Suppressor macrophage treated with lipopolysaccharide for 1 hour (primary cell): ENCODE results near the gene ZNF800.
A peak's percentile ranks its signal among the peaks of the same experiment; 100 is the strongest.
"Not testable (repeated sequence)": the region's sequence is repeated elsewhere in the genome, so short reads cannot be mapped to it uniquely, and the experiment has no call there.

Experiments used
- DNase-seq, 3 donors: peaks; one replicate each; pipeline ENCODE4 v3.0.0-alpha.2; 2020 to 2022

The ZNF800 gene

DNA sequence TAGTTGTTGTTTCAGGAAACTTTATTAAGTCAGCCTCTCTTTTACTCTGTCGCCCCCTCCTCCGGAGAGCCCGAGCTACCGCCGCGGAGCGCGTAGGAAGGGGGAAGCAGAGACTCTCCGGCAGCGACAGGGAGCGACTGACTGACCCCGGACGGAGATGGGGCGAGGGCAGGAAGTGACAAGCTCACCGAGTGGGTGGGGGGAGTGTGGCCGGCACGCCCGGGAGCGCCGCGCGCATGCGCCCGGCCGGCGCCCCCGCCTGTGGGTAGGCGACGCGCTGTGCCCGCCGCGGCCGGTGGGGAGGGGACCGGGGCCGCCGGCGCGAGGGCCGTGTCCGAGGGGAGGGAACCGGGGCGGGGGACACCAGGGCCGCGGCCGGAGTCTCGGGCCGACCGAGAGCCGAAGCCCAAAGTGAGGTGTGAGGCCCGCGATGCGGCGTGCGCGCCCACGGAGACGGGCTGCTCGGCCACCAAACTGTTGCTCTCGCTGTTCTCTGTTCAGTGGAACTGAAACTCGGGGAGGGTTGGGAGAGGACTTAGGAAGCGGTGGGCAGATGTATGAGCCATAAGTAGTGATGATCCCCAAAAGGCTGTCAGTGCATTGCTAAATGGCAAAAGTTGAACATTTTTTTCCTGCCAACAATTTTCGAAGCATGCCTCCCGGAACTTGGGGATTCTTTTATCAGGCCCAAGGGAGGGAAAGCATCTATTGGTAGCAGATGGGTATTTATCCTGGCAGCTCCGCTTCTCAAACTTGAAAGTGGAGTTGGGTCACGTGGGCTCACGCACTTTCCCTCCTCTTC is at the start of gene ZNF800:
Gene ZNF800, minus strand, starts transcription at position 143 of the 802 bp plus-strand sequence. CDS start 1,151 bp downstream, outside the sequence.
- peak; percentile 95 to 98 (median 97) for DNase-seq

GRCh38 chr7:127440206-127440605 is 47.7 kb upstream of the ZNF800 start:
- no peak for DNase-seq

- DNase-seq = no peak
These were observed 46.3 kb upstream of the ZNF800 start for GRCh38 chr7:127438836-127439235.

GRCh38 chr7:127437837-127438236 is 45.3 kb upstream of the ZNF800 start:
- no peak for DNase-seq

DNA sequence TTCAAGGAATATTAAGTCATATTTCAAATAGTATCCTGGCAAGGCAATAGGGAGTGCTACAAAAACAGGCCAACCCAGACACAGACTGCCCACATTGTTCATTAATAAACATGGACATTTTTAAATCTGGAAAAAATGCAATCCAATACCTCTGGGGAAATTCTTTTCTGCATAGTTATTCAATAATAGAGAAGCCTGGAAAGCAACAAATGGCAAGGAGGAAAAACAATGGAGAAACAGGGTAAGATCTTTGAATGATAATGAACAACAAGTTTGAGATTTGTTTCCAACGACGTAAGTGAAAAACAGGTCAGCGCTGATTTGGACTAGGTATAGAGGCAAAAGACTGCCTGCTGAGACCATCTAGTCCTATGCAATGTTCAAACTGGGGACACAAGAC is 44.7 kb upstream of the ZNF800 start:
- no peak for DNase-seq

- not testable (repeated sequence) for DNase-seq
These were observed 36.8 kb upstream of the ZNF800 start for GRCh38 chr7:127429281-127429680.

GRCh38 chr7:127419196-127419595 is 26.7 kb upstream of the ZNF800 start:
- no peak for DNase-seq

DNA sequence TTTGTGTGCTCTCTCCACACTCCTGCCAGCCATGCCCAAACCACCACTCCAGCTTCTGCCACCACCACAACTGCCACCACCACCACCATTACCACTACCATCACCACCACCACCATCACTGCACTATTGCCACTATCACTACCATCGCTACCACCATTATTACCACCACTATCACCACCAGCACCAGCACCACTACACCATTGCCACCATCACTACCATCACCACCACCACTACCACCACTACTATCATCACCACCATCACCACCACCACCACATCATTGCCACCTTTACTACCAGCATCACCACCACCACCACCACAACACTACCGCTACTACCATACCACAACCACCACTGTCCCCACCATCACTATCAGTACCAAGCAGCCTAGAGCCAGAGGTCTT is 26.0 kb upstream of the ZNF800 start:
- no peak for DNase-seq

GRCh38 chr7:127417346-127417745 is 24.8 kb upstream of the ZNF800 start:
- peak in 2 of 3 donors; percentile 24 to 30 for DNase-seq

DNA sequence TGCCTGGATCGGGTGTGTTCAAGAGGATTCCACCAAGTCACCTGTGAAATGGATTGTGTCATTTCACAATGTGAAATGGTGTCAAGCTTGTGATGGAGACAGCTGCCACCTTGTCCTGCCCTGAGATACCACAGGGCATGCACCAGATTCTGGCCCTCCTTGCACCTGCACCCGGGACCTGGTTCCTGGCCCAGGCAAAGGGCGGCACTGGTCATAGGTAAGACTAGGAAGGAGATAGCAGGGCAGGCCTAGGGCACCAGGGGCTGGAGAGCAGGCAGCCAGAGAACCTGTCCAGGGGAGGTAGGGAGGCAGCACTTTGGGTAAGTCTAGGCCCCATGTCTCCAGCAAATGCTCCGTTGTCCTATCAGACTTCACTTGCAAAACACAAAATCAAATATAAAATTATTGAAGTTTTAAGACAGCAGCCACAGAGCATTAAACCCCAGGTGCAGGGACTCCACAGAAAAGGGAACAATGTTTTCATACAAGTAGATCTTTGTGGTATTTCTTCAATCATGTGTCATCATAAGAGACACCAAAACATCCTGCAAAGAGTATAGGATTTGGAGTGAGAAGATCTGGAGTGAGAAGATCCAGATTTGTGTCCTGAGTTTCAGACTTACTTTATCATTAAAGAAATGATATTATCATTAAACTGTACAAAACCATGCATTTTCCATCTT is 22.7 kb upstream of the ZNF800 start:
- DNase-seq = no peak

GRCh38 chr7:127413962-127414361 is 21.5 kb upstream of the ZNF800 start:
- DNase-seq = peak in 2 of 3 donors; percentile 26 to 31

DNA sequence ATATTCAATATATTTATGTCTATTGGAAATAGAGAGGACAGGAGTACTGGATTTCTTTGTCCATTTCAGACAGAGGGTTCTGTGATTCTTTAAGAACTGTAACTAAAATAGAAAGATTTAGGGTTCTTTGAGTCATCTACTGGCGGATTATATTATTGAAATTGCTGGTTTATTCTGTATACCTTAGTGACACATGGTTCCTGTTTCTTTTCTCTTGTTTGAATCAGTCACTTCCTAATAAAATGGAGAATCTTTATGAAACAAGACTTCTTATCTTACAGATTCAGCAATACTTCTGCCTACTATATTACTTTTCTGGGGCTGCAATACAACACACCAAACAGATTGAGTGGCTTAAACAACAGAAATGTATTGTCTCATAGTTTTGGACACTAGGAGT is 20.8 kb upstream of the ZNF800 start:
- DNase-seq = peak in 2 of 3 donors; percentile 56 to 62

GRCh38 chr7:127411176-127411575 is 18.7 kb upstream of the ZNF800 start:
- DNase-seq = no peak

- no peak for DNase-seq
These were observed 17.1 kb upstream of the ZNF800 start for GRCh38 chr7:127409629-127410028.

GRCh38 chr7:127404286-127405072 is 12.0 kb upstream of the ZNF800 start:
- DNase-seq = peak; percentile 19 to 67 (median 48)

DNA sequence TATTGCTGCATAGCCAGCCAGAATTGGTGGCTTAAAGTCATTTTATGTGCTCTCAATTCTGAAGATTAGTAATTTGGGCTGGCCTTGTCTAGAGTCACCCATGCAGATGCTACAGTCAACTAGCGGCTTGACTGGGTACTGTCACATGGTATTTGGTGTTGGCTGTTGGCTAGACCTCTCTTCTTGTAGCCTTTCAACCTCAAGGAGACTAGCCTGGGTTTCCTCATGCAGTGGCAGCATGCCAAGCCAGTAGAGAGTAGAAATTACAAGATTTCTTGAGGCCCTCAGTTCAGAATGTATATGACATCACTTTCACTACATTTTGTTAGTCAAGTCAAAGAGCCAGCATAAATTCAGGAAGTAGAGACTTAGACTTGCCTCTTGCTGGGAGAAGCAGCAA is 3.7 kb upstream of the ZNF800 start:
- peak; percentile 86 to 95 (median 92) for DNase-seq

DNA sequence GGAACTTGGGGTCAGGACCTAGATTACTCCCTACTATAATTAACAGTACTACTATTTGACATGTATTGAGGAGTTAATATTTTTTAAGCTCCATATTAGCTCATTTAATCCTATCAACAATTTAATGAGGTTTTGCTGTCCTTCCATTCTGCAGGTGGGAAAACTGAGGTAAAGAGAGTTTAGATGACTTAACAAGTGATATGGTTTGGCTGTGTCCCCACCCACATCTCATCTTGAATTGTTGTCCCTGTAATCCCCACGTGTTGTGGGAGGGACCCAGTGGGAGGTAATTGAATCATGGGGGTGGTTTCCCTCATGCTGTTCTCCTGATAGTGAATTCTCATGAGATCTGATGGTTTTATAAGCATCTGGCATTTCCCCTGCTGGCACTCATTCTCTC is 2.6 kb upstream of the ZNF800 start:
- DNase-seq = peak; percentile 47 to 63 (median 58)

DNA sequence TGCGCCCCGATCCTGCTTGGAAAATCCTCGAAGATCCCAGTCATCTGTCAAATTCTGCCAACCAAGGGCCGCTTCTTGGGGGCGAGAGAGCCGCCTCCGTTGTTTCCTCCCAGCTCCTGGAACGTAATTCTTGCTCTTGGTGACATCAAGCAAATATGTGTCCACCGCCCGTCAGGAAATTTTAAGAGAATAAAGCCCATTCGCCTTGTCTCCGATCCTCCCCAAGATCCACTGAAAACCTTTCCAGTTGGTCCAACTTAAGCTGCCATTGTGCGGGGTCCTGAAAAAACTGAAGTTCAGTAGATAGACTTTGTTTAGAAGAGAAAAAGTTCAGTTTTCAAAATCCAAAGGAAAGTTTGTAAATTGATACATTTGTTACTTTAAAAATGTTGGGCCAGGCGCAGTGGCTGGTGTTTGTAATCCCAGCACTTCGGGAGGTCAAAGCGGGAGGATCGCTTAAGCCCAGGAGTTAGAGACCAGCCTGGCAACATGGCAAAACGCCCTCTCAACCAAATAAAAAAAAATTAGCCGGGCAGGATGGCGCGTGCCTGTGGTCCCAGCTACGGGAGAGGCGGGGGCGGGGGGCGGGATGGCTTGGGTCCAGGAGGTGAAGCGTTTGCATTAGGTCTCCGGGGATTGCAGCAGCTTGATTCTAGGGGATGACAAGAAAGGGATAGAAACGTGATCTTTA is 1.0 kb upstream of the ZNF800 start:
- DNase-seq = peak; percentile 71 to 76 (median 75)

DNA sequence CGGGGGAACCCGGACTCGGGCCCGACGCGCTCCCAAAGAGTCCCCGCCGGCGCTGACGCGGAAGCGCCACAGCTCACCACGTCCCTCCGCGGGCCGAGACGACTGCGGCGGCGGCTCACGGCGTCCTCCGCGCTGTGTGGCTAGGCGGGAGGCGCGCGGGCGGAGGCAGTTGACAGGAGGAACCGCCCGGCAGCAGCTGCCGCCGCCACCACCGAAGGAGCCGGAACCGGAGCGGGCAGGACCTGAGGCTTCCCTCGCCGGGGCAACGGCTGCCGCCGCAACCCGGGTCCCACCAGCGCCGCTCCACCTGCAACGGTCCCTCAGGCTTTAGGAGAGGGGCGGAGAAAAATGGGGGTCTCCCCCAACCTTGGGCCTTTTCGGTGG is 334 bp downstream of the ZNF800 start:
- peak; percentile 82 to 92 (median 83) for DNase-seq

DNA sequence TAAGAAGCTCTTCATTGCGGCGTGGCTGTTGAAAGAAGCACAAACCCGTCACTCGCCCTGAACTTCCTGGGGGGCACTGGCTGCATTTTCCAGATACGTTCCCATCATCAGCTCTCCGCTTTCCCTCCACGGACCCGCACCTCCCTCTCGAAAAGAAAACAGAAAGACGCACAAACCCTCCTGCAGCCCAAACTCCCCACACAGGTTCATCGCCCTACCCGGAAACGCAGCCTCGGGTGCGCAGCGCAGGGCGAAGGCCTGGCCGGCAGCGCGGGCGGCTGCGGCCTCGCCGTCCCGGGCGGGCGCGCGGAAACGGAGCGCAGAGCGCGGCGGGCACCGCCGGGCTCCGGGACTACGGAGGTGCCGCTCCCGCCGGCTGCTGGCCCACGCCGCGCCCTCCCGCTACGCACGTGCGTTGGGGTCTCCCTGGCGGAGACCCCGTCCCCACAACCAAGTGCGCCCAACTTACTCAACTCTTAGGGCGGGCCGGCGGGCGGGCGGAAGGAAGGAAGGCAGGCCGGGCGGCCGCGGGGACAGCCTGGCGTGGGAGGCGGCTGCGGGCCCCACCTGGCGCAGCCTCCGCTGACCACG is 822 bp downstream of the ZNF800 start:
- DNase-seq = peak; percentile 50 to 79 (median 55)

GRCh38 chr7:127390817-127391590 is 1.5 kb downstream of the ZNF800 start:
- DNase-seq = no peak
